HCT116 (cell line): ENCODE results near the gene AK5. TPM values are rescaled to one million over a fixed set of nuclear protein-coding genes. Genes with fewer than 3 reads are reported as not detected.

Experiments used
- ATAC-seq: fragments of 200-7000 bp; cut with Tn5 transposase; 2 replicates; pipeline ENCODE4 v1.9.1; 2020; ENCODE audit warnings: mild to moderate bottlenecking, moderate library complexity
- BruUV-seq: library from RNA; stranded (reverse); fragments of 400-500 nt; replicated peaks from 2 replicates; lab custom pipeline; 2021; lab: Mats Ljungman, UMichigan
- CTCF ChIA-PET: fragments of 300-600 bp; sonication (Branson Sonifier 250); formaldehyde crosslinking; loops from one replicate; lab custom pipeline; 2021; ENCODE audit warnings: antibody characterized with exemption; lab: Charles Lee
- POLR2A ChIA-PET: fragments of 300-600, 350-600 bp; sonication (Branson Sonifier 250); formaldehyde crosslinking; loops from one replicate; lab custom pipeline; 2021; ENCODE audit warnings: antibody characterized with exemption; lab: Charles Lee
- RAD21 ChIA-PET, 2 experiments: fragments of 300-600 bp; sonication (Branson Sonifier 250); formaldehyde crosslinking; loops; one replicate each; lab custom pipeline; 2023; ENCODE audit warnings: low total read pairs in 2 of 2; ENCODE audit not compliant: uncharacterized antibody in 2 of 2, unreplicated experiment in 2 of 2, low non-redundant PET in 1 of 2; lab: Charles Lee
- DNase-seq: peaks from one replicate; pipeline ENCODE4 v3.0.0-alpha.2; 2010; ENCODE audit warnings: low read depth, low spot score
- H2AFZ ChIP-seq: fragments of 200-600 bp; shearing (Covaris generic), sonication (generic); 2 replicates; pipeline ENCODE4 v1.6.1; 2017; ENCODE audit warnings: low read depth, mixed run types, mixed read lengths, antibody characterized with exemption, low read length; ENCODE audit not compliant: poor library complexity, severe bottlenecking
- H3K27ac ChIP-seq: 2 replicates; pipeline ENCODE4 v1.5.1; 2012; ENCODE audit warnings: low read depth, low read length
- H3K27me3 ChIP-seq: fragments of 200-600 bp; sonication (generic); 2 replicates; pipeline ENCODE4 v1.6.1; 2016; ENCODE audit warnings: mixed run types, low read length, mixed read lengths; ENCODE audit not compliant: insufficient read depth
- H3K36me3 ChIP-seq, 2 experiments: fragments of 200-500 bp in 1 of 2; fragments of 200-600 bp in 1 of 2; sonication (Bioruptor generic) in 1 of 2; sonication (generic) in 1 of 2; 2 replicates each; pipeline versions ENCODE4 v1.5.1 to v1.6.1; 2014 to 2016; ENCODE audit warnings: low read length in 2 of 2, inconsistent platforms in 1 of 2, mixed read lengths in 1 of 2, mixed run types in 1 of 2; ENCODE audit not compliant: insufficient read depth in 2 of 2, control insufficient read depth in 1 of 2
- H3K4me1 ChIP-seq, 2 experiments: fragments of 200-600 bp in 1 of 2; sonication (generic) in 1 of 2; 2 replicates each; pipeline versions ENCODE4 v1.5.1 to v1.6.1; 2012 to 2017; ENCODE audit warnings: low read length in 2 of 2, inconsistent platforms in 1 of 2, mild to moderate bottlenecking in 1 of 2, mixed read lengths in 1 of 2, mixed run types in 1 of 2, moderate library complexity in 1 of 2; ENCODE audit not compliant: insufficient read depth in 2 of 2, control insufficient read depth in 1 of 2
- H3K4me2 ChIP-seq: fragments of 200-600 bp; sonication (generic); 2 replicates; pipeline ENCODE4 v1.6.1; 2017; ENCODE audit warnings: mixed run types, low read length, mixed read lengths
- H3K4me3 ChIP-seq, 2 experiments: fragments of 200-600 bp in 1 of 2; sonication (generic) in 1 of 2; replicated peaks in 1 of 2; 2 replicates each; pipeline ENCODE4 v1.5.1; 2011 to 2016; ENCODE audit warnings: low read length in 2 of 2, control low read depth in 1 of 2, low read depth in 1 of 2, mild to moderate bottlenecking in 1 of 2, mixed read lengths in 1 of 2, mixed run types in 1 of 2
- H3K79me2 ChIP-seq: fragments of 200-600 bp; sonication (generic); 2 replicates; pipeline ENCODE4 v1.6.1; 2017; ENCODE audit warnings: mild to moderate bottlenecking, mixed run types, low read length, moderate library complexity, mixed read lengths; ENCODE audit not compliant: insufficient read depth
- H3K9ac ChIP-seq: fragments of 200-600 bp; sonication (generic); 2 replicates; pipeline ENCODE4 v1.6.1; 2016; ENCODE audit warnings: low read length, mixed read lengths
- H3K9me2 ChIP-seq: fragments of 200-600 bp; sonication (generic), shearing (Covaris generic); 2 replicates; pipeline ENCODE4 v1.6.1; 2017; ENCODE audit warnings: mixed run types, mild to moderate bottlenecking, moderate library complexity; ENCODE audit not compliant: insufficient read depth
- H3K9me3 ChIP-seq, 2 experiments: fragments of 200-500 bp in 1 of 2; fragments of 200-600 bp in 1 of 2; sonication (Bioruptor generic) in 1 of 2; sonication (generic) in 1 of 2; 2 replicates each; pipeline ENCODE4 v1.6.1; 2014 to 2017; ENCODE audit warnings: low read length in 2 of 2, mixed read lengths in 2 of 2, inconsistent platforms in 1 of 2, low read depth in 1 of 2, mild to moderate bottlenecking in 1 of 2, mixed run types in 1 of 2, moderate library complexity in 1 of 2; ENCODE audit not compliant: control insufficient read depth in 1 of 2, insufficient read depth in 1 of 2
- H4K20me1 ChIP-seq: fragments of 200-600 bp; sonication (generic), shearing (Covaris generic); 2 replicates; pipeline ENCODE4 v1.6.1; 2017; ENCODE audit warnings: mixed run types, mild to moderate bottlenecking, moderate library complexity; ENCODE audit not compliant: insufficient read depth
- ATF3 ChIP-seq: IDR thresholded peaks from 2 replicates; pipeline ENCODE4 v1.6.1; 2012
- CBX3 ChIP-seq: IDR thresholded peaks from 2 replicates; pipeline ENCODE4 v1.6.1; 2012; ENCODE audit warnings: low read depth
- CEBPB ChIP-seq: IDR thresholded peaks from 2 replicates; pipeline ENCODE4 v1.6.1; 2012; ENCODE audit warnings: low read depth
- ELF1 ChIP-seq: IDR thresholded peaks from 2 replicates; pipeline ENCODE4 v1.6.1; 2012; ENCODE audit warnings: low read depth, borderline replicate concordance
- EZH2 ChIP-seq: fragments of 200-600 bp; sonication (generic); IDR thresholded peaks from 2 replicates; pipeline ENCODE4 v1.6.1; 2017; ENCODE audit warnings: antibody characterized with exemption, mixed run types
- EZH2phosphoT487 ChIP-seq: fragments of 200-600 bp; IDR thresholded peaks from 2 replicates; pipeline ENCODE4 v1.6.1; 2018; ENCODE audit warnings: antibody characterized with exemption, borderline replicate concordance
- FOSL1 ChIP-seq: IDR thresholded peaks from 2 replicates; pipeline ENCODE4 v1.6.1; 2012; ENCODE audit warnings: low read depth
- JUND ChIP-seq: IDR thresholded peaks from 2 replicates; pipeline ENCODE4 v1.6.1; 2012
- MAX ChIP-seq: IDR thresholded peaks from 2 replicates; pipeline ENCODE4 v1.6.1; 2012
- RAD21 ChIP-seq: IDR thresholded peaks from 2 replicates; pipeline ENCODE4 v1.6.1; 2012; ENCODE audit warnings: low read depth, mild to moderate bottlenecking
- REST ChIP-seq: IDR thresholded peaks from 2 replicates; pipeline ENCODE4 v1.6.1; 2012; ENCODE audit warnings: low read depth
- SIN3A ChIP-seq: IDR thresholded peaks from 2 replicates; pipeline ENCODE4 v1.6.1; 2012; ENCODE audit warnings: low read depth
- YY1 ChIP-seq: IDR thresholded peaks from 2 replicates; pipeline ENCODE4 v1.6.1; 2011; ENCODE audit warnings: low read length, low read depth, moderate library complexity, mild to moderate bottlenecking; ENCODE audit not compliant: insufficient replicate concordance; ENCODE audit errors: extremely low read depth
- ZBTB33 ChIP-seq: IDR thresholded peaks from 2 replicates; pipeline ENCODE4 v1.6.1; 2011; ENCODE audit warnings: mild to moderate bottlenecking, low read length, moderate library complexity; ENCODE audit not compliant: insufficient replicate concordance; ENCODE audit errors: extremely low read depth
- ZFX ChIP-seq: fragments of 450-650 bp; IDR thresholded peaks from 2 replicates; pipeline ENCODE4 v1.6.1; 2017
- ZNF274 ChIP-seq: fragments of 200-500 bp; sonication (Bioruptor generic); IDR thresholded peaks from 2 replicates; pipeline ENCODE4 v1.6.1; 2014; ENCODE audit warnings: mild to moderate bottlenecking, low read depth, low read length, inconsistent platforms
- intact Hi-C: fragments of 100-400 bp; cut with micrococcal nuclease; formaldehyde crosslinking; loops from 2 replicates; pipeline ENCODE4 v1.10.0; 2022
- total RNA-seq: library from RNA; stranded (reverse); gene quantifications from one replicate; pipeline ENCODE4 v1.2.1, GENCODE V29; 2021; ENCODE audit not compliant: unreplicated experiment
- TF ChIP-seq, protein P1 (sequence below), 3 experiments: fragments of 200-600 bp in 1 of 3; sonication (generic) in 1 of 3; IDR thresholded peaks in 2 of 3; conservative IDR thresholded peaks in 1 of 3; 2 replicates each; pipeline ENCODE4 v1.5.1; 2012 to 2017; ENCODE audit warnings: low read depth in 2 of 3, low read length in 2 of 3, antibody characterized with exemption in 1 of 3, borderline replicate concordance in 1 of 3, control low read depth in 1 of 3, mild to moderate bottlenecking in 1 of 3, mixed read lengths in 1 of 3, mixed run types in 1 of 3, moderate library complexity in 1 of 3; ENCODE audit not compliant: insufficient read depth in 1 of 3

Gene AK5
- total RNA-seq, 1 experiment from 2014 or later: 0.22 TPM

- ChIA-PET RAD21 (no interaction called here), POLR2A (no interaction called here), CTCF (no interaction called here)
- no TSS peak for BruUV-seq
- Histone ChIP-seq H3K4me1 (no peaks in the 10 kb centered on the region), H2AFZ (no peak overlapping the region), H3K27ac (no peak overlapping the region), H3K9me2 (no peaks in the 10 kb centered on the region), H3K27me3 (no peaks in the 10 kb centered on the region), H3K9ac (no peak overlapping the region), H3K4me3 (no peak overlapping the region), H3K9me3 (no peaks in the 10 kb centered on the region), H4K20me1 (no peaks in the 10 kb centered on the region), H3K79me2 (no peaks in the 10 kb centered on the region), H3K4me2 (no peak overlapping the region), H3K36me3 (no peaks in the 10 kb centered on the region)
- no peak for DNase-seq
- intact Hi-C loops: no loop called here
- TF ChIP-seq YY1: no peak
- TF ChIP-seq EZH2: no peak
- no peak for TF ChIP-seq ZBTB33
- no peak for TF ChIP-seq ATF3
- no peak for TF ChIP-seq SIN3A
- TF ChIP-seq ZFX: no peak
- no peak for TF ChIP-seq EZH2phosphoT487
- TF ChIP-seq CBX3: no peak
- TF ChIP-seq REST: no peak
- TF ChIP-seq RAD21: no peak
- TF ChIP-seq, protein P1, sequence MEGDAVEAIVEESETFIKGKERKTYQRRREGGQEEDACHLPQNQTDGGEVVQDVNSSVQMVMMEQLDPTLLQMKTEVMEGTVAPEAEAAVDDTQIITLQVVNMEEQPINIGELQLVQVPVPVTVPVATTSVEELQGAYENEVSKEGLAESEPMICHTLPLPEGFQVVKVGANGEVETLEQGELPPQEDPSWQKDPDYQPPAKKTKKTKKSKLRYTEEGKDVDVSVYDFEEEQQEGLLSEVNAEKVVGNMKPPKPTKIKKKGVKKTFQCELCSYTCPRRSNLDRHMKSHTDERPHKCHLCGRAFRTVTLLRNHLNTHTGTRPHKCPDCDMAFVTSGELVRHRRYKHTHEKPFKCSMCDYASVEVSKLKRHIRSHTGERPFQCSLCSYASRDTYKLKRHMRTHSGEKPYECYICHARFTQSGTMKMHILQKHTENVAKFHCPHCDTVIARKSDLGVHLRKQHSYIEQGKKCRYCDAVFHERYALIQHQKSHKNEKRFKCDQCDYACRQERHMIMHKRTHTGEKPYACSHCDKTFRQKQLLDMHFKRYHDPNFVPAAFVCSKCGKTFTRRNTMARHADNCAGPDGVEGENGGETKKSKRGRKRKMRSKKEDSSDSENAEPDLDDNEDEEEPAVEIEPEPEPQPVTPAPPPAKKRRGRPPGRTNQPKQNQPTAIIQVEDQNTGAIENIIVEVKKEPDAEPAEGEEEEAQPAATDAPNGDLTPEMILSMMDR (IDR thresholded peaks at IDR 0.05 in 2 of 3, conservative IDR thresholded peaks at IDR 0.05 in 1 of 3; ENCODE audit: borderline replicate concordance in 1 of 3, insufficient read depth in 1 of 3, low read depth in 2 of 3, low read length in 2 of 3): no peak
- no peak for TF ChIP-seq CEBPB
- no peak for TF ChIP-seq JUND
- no peak for TF ChIP-seq ELF1
- TF ChIP-seq ZNF274: no peak
- no peak for TF ChIP-seq MAX
- TF ChIP-seq FOSL1: no peak
- TF ChIP-seq, all 23 proteins: peak for 0
- ATAC-seq: no peak
Measured at GRCh38 chr1:77558591-77559164, 276.9 kb downstream of the AK5 start.
